Aorta (tissue), 5 donors: ENCODE data around the gene FBH1. TPM values are rescaled to one million over a fixed set of nuclear protein-coding genes. Genes with fewer than 3 reads are reported as not detected.
"Not testable (repeated sequence)": the region's sequence is repeated elsewhere in the genome, so short reads cannot be mapped to it uniquely, and the experiment has no call there.

Source experiments
- ATAC-seq: fragments of 200-7000 bp; cut with Tn5 transposase; one replicate; pipeline ENCODE4 v1.9.1; 2022; ENCODE audit warnings: moderate library complexity; ENCODE audit not compliant: low FRiP score
- DNase-seq, 2 donors: peaks; one replicate each; pipeline ENCODE4 v3.0.0-alpha.2; 2020
- H3K27ac ChIP-seq, 2 donors: one replicate each; pipeline ENCODE4 v1.5.1; 2013; ENCODE audit warnings: low read length in 2 of 2, mild to moderate bottlenecking in 2 of 2, moderate library complexity in 2 of 2, control low read depth in 1 of 2, inconsistent platforms in 1 of 2, low read depth in 1 of 2
- H3K27me3 ChIP-seq, 2 donors: one replicate each; pipeline ENCODE4 v1.6.1; 2013; ENCODE audit warnings: control low read depth in 1 of 2, low read length in 1 of 2, mild to moderate bottlenecking in 1 of 2, moderate library complexity in 1 of 2; ENCODE audit not compliant: insufficient read depth in 2 of 2, control insufficient read depth in 1 of 2
- H3K36me3 ChIP-seq, 2 donors: one replicate each; pipeline ENCODE4 v1.6.1; 2013; ENCODE audit warnings: control low read depth in 1 of 2, low read length in 1 of 2, mild to moderate bottlenecking in 1 of 2; ENCODE audit not compliant: insufficient read depth in 2 of 2, control insufficient read depth in 1 of 2
- H3K4me1 ChIP-seq, 2 donors: one replicate each; pipeline ENCODE4 v1.6.1; 2013; ENCODE audit warnings: low read length in 2 of 2, control low read depth in 1 of 2, mild to moderate bottlenecking in 1 of 2, moderate library complexity in 1 of 2; ENCODE audit not compliant: insufficient read depth in 2 of 2, control insufficient read depth in 1 of 2
- H3K4me3 ChIP-seq, 2 donors: one replicate each; pipeline ENCODE4 v1.5.1; 2013; ENCODE audit warnings: low read length in 2 of 2, control low read depth in 1 of 2, mild to moderate bottlenecking in 1 of 2
- H3K9me3 ChIP-seq: one replicate; pipeline ENCODE4 v1.6.1; 2013; ENCODE audit warnings: mild to moderate bottlenecking, low read length; ENCODE audit not compliant: control insufficient read depth
- WGBS, 2 donors: extraction: QIAGEN DNeasy Blood & Tissue Kit; methylation state at CpG; one replicate each; pipeline ENCODE4 v1.1.7; 2013; 5-methylcytosine and 5-hydroxymethylcytosine counted together
- intact Hi-C, 2 donors: fragments of 100-400 bp; cut with DNase I; formaldehyde crosslinking; loops; one replicate each; pipeline versions ENCODE4 v1.14.2 to v1.15.0; 2022
- polyA plus RNA-seq, 2 donors: library from polyadenylated mRNA; stranded (reverse); fragments of 200-250 nt; gene quantifications; one replicate each; pipeline ENCODE4 v1.2.3, GENCODE V29; 2013
- total RNA-seq, 2 donors: library from RNA; stranded (reverse); fragmentation: NEBNext Ultra II Directional; extraction: Animal tissue kit (Norgen Biotek cat#: 25700); gene quantifications; one replicate each; pipeline ENCODE4 v1.2.1, GENCODE V29; 2021
- donor health status: healthy with polysubstance abuse.
- donor health status: Bipolar disorder and iron deficiency.
- donor health status: DM: no; HTN: no; CAD: no.
- donor health status: DM: no; HTN: no; CAD: no.
- donor health status: DM: yes; HTN: yes; CAD: no.

Gene FBH1
- total and polyA plus RNA-seq, 4 donors = 36.9 to 110 (median 104) TPM

DNA sequence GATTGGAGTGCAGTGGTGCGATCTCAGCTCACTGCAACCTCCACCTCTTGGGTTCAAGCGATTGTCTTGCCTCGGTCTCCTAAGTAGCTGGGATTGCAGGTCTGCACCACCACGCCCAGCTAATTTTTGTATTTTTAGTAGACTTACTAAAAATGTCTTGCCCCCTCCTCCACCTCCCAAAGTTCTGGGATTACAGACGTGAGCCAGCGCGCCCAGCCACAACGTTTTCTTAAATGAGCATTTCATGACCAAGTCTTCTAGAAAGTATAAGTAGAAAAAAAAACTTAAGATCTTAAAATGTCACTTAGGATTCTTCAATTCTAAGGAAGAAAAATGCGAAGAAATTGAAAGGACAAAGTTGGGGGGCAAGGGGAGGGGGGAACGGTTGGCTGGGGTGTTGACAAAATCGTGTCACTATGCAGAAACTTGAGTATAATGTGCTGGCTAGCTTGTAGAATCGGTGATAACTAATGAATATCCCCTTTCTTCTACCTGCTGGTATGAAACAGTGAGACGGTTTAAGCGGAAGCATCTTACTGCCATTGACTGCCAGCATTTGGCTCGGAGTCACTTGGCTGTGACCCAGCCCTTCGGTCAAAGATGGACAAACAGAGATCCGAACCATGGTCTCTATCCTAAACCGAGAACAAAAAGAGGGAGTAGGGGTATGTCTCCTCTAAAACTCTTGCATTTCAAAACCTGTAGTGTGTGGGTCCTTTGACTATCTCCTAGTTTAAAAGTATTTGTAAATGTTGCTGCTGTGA, 12.7 kb downstream of the FBH1 start:
- Histone ChIP-seq H3K36me3 (peaks cover 0 to 2% of the 10 kb centered on the region in 2 donors), H3K9me3 (no peaks in the 10 kb centered on the region), H3K4me1 (no peaks in the 10 kb centered on the region), H3K27ac (no peak overlapping the region), H3K4me3 (no peak overlapping the region), H3K27me3 (no peaks in the 10 kb centered on the region)
- WGBS, 2 donors = 84 to 85% methylated on average over 18 of the region's 18 CpGs
- no peak for ATAC-seq
- intact Hi-C loops = no loop called here
- no peak for DNase-seq

DNA sequence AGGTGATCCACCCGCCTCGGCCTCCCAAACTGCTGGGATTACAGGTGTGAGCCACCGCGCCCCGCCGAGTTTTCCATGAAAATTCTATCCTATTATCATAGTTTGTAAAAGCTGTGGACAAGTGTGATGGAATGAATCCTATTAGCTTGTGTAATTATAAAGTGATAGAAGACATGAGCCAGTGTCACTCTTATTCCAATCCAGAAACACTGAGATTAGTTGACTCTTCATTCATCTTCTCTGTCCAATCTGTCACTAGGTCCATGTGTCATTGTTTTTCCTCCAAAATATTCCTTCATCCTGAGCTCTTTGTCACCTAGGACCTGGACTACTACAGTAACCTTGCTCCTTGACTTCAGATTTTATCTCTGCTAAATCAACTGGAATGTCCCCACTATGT, 13.5 kb downstream of the FBH1 start:
- no peak overlapping the region for H3K27ac ChIP-seq
- no peaks in the 10 kb centered on the region for H3K9me3 ChIP-seq
- H3K4me1 ChIP-seq = no peaks in the 10 kb centered on the region
- peaks cover 0 to 2% of the 10 kb centered on the region in 2 donors for H3K36me3 ChIP-seq
- ATAC-seq (no peak), DNase-seq (no peak)
- H3K4me3 ChIP-seq = no peak overlapping the region
- 97 to 98% methylated on average over 6 of the region's 6 CpGs for WGBS, 2 donors
- no peaks in the 10 kb centered on the region for H3K27me3 ChIP-seq
- intact Hi-C loops = no loop called here

DNA sequence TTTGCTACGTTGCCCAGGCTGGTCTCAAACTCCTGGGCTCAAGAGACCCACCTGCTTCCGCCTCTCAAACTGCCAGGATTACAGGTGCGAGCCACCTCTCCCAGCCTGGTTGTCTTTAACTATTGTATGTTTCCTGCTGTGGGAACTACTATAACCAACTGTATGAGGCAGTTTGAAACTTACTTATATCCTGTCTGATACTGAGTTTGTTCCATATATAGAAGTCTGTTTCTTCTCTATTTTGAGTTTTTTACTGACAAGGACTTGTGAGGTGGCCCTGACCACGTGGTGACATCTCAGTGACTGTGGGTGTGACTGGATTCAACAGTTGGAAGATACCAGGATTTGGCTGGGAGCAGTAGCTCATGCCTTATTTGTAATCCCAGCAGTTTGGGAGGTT, 14.2 kb downstream of the FBH1 start:
- Histone ChIP-seq H3K9me3 (no peaks in the 10 kb centered on the region), H3K4me1 (no peaks in the 10 kb centered on the region), H3K36me3 (peaks cover 2 to 5% of the 10 kb centered on the region in 2 donors), H3K27ac (no peak overlapping the region), H3K27me3 (no peaks in the 10 kb centered on the region), H3K4me3 (no peak overlapping the region)
- intact Hi-C loops = no loop called here
- no peak for ATAC-seq
- 74 to 75% methylated on average over 4 of the region's 4 CpGs for WGBS, 2 donors
- no peak for DNase-seq

DNA sequence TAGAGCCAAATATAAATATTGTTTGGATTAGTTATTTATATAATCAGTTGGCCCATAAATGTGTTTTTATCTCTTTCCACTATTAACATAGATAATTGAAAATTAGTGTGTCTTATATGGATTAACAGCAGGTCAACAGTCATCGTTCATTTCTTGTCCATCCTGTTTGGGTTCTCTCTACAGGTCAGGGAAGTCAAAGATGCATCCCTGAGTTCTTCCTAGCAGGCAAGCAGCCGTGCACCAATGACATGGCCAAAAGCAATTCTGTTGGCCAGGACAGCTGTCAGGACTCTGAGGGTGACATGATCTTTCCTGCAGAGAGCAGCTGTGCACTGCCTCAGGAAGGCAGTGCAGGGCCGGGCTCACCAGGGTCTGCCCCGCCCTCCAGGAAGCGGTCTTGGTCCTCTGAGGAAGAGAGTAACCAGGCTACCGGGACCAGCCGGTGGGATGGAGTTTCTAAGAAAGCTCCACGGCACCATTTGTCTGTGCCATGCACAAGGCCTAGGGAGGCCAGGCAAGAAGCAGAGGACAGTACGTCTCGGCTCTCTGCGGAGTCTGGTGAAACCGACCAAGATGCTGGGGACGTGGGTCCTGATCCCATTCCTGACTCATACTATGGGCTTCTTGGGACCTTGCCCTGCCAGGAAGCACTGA, 15.9 kb downstream of the FBH1 start:
- no peak overlapping the region for H3K4me3 ChIP-seq
- no peaks in the 10 kb centered on the region for H3K4me1 ChIP-seq
- DNase-seq (no peak), ATAC-seq (no peak)
- no peak overlapping the region for H3K27ac ChIP-seq
- 84 to 90% methylated on average over 13 of the region's 13 CpGs for WGBS, 2 donors
- H3K27me3 ChIP-seq = no peaks in the 10 kb centered on the region
- intact Hi-C loops = no loop called here
- no peaks in the 10 kb centered on the region for H3K9me3 ChIP-seq
- H3K36me3 ChIP-seq = peaks cover 2 to 7% of the 10 kb centered on the region in 2 donors

DNA sequence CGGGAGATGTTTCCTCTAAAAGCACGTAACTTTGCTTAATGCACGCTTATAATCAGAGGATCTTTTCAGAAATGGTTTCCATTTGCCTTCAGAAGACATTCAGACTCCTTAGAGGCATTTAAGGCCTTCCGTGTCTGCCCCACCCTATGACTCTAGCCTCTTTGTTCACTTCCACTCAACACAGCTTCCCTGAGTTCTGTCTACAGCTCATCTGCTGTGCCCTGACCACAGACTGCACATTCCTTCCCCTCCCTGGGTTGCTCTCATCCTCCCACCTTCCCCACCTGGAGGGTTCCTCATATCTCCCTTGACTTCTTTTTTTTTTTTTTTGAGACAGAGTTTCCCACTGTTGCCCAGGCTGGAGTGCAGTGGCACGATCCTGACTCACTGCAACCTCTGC, 16.6 kb downstream of the FBH1 start:
- ATAC-seq = no peak
- Histone ChIP-seq H3K9me3 (no peaks in the 10 kb centered on the region), H3K4me1 (no peaks in the 10 kb centered on the region), H3K4me3 (no peak overlapping the region), H3K27me3 (no peaks in the 10 kb centered on the region), H3K36me3 (peaks cover 2 to 10% of the 10 kb centered on the region in 2 donors), H3K27ac (no peak overlapping the region)
- DNase-seq = no peak
- WGBS, 2 donors = 85 to 97% methylated on average over 5 of the region's 5 CpGs
- intact Hi-C loops = no loop called here

DNA sequence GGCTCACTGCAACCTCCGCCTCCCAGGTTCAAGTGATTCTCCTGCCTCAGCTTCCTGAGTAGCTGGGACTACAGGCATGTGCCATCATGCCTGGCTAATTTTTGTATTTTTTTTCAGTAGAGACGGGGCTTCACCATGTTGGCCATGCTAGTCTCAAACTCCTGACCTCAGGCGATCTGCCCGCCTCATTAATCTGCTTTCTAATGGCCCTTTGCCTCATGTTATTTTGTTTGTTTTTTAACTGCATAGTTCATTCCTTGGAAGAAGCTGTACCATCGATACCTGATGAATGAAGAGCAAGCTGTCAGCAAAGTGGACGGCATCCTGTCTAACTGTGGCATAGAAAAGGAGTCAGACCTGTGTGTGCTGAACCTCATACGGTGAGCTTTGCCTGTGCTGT, 18.6 kb downstream of the FBH1 start:
- ATAC-seq, DNase-seq, H3K27ac ChIP-seq, H3K27me3 ChIP-seq, H3K4me1 ChIP-seq, intact Hi-C loops, H3K9me3 ChIP-seq, H3K4me3 ChIP-seq: not testable (repeated sequence)
- H3K36me3 ChIP-seq = peaks cover 2 to 12% of the 10 kb centered on the region in 2 donors
- WGBS, 2 donors = 84 to 85% methylated on average over 7 of the region's 7 CpGs

DNA sequence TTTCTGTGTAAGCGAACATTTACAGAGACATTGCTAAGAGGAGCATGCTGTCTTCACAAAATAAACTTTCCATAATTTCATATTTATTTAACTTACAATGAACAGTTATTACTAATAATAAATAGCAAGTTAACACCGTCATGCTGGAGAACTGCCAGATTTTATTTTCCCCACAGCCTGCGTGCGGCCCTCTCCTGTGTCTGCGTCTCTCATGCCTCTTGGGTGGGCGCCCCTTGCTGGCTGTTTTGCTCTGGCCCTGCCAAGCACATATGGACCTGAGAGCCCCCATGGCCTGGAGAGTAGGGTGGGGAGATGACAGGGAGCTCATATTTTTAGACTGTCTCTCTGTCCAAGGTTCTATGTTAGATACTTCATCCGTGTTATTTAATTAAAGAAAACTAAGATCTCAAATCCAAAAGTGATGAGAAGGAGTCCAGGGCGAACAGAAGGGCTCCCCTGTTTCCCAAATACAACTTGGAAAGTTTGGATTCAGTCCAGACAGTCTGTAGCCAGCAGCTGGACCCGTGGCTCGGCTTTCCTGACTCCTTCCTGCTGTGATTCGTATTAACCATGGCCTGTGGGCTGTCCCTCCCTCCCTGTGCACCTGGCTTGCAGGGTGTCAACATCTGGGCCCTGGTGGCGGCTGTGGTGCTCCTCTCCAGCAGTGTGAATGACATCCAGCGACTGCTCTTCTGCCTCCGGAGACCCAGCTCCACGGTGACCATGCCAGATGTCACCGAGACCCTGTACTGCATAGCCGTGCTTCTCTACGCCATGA, 20.5 kb downstream of the FBH1 start:
- DNase-seq = no peak
- no peak overlapping the region for H3K4me3 ChIP-seq
- H3K36me3 ChIP-seq = peaks cover 2 to 23% of the 10 kb centered on the region in 2 donors

DNA sequence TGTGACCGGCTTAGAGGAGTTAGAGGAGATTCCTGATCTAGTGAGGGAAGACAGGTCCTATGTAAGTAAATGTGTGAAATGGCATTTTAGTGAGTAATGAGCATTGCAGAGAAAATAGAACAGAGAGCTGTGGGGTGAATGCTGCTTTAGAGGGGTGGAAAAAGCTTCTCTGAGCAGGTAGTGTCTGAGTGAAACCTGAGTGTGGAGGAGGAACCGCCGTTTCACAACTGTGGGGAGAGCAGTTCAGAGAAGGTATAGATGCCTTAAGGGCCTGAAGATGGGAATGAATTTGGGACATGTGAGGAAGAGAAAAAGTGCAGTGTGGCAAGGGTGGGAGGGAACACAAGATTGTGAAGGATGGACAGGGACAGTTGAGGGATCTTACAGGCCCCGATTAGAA, 21.6 kb downstream of the FBH1 start:
- H3K36me3 ChIP-seq = peaks cover 2 to 24% of the 10 kb centered on the region in 2 donors
- DNase-seq (no peak), ATAC-seq (no peak)
- H3K27ac ChIP-seq = no peak overlapping the region
- no peaks in the 10 kb centered on the region for H3K9me3 ChIP-seq
- H3K4me3 ChIP-seq = no peak overlapping the region
- intact Hi-C loops = no loop called here
- no peaks in the 10 kb centered on the region for H3K4me1 ChIP-seq
- no peaks in the 10 kb centered on the region for H3K27me3 ChIP-seq
- WGBS, 2 donors = 95 to 96% methylated on average over 4 of the region's 4 CpGs

More for the DNA sequence above, 20.5 kb downstream of the FBH1 start:
- Histone ChIP-seq H3K27ac (no peak overlapping the region), H3K27me3 (no peaks in the 10 kb centered on the region), H3K9me3 (no peaks in the 10 kb centered on the region), H3K4me1 (no peaks in the 10 kb centered on the region)
- intact Hi-C loops = no loop called here
- WGBS, 2 donors = 64 to 65% methylated on average over 18 of the region's 18 CpGs
- ATAC-seq = no peak
